GM12874 (cell line): ENCODE data around the gene LTB4R2.
A peak's percentile ranks its signal among the peaks of the same experiment; 100 is the strongest.

ENCODE experiments used
- CTCF ChIP-seq: IDR thresholded peaks from 2 replicates; pipeline ENCODE4 v1.5.1; 2011; ENCODE audit warnings: low read depth, mild to moderate bottlenecking, control low read depth, low read length, moderate library complexity; ENCODE audit not compliant: insufficient read depth

LTB4R2 gene

GRCh38 chr14:24327914-24328313 lies 18.0 kb downstream of the LTB4R2 start:
- TF ChIP-seq CTCF, result peak; percentile 37; the same call in 1 of the 2 replicates

- TF ChIP-seq CTCF, result no peak
These were observed 19.2 kb downstream of the LTB4R2 start for GRCh38 chr14:24329073-24329663.

- TF ChIP-seq CTCF, result no peak
These were observed 19.8 kb downstream of the LTB4R2 start for GRCh38 chr14:24329736-24330135.

GRCh38 chr14:24330973-24331674 lies 21.2 kb downstream of the LTB4R2 start:
- TF ChIP-seq CTCF, result no peak

- TF ChIP-seq CTCF, result no peak
These were observed 21.9 kb downstream of the LTB4R2 start for GRCh38 chr14:24331731-24332267.

GRCh38 chr14:24332268-24332993 lies 22.5 kb downstream of the LTB4R2 start:
- TF ChIP-seq CTCF, result peak; percentile 85
